SK-N-SH (cell line): ENCODE data around the gene ENPP5. TPM values are rescaled to one million over a fixed set of nuclear protein-coding genes. Genes with fewer than 3 reads are reported as not detected.
"Not testable (repeated sequence)": the region's sequence is repeated elsewhere in the genome, so short reads cannot be mapped to it uniquely, and the experiment has no call there.

Source experiments
- CTCF ChIA-PET: fragments of 300-600, 350-600 bp; formaldehyde crosslinking; extraction: SDS; loops from one replicate; lab custom pipeline; 2021; lab: Yijun Ruan, JAX
- POLR2A ChIA-PET: fragments of 350-600 bp; sonication (Branson Sonifier 250); formaldehyde crosslinking; extraction: SDS; loops from one replicate; lab custom pipeline; 2020; ENCODE audit warnings: antibody characterized with exemption, inconsistent platforms; lab: Yijun Ruan, JAX
- DNase-seq: peaks from one replicate; pipeline ENCODE4 v3.0.0; 2012
- H2AFZ ChIP-seq: fragments of 200-600 bp; sonication (generic); 2 replicates; pipeline ENCODE4 v1.8.1; 2016; ENCODE audit warnings: antibody characterized with exemption, mild to moderate bottlenecking, low read depth
- H3F3A ChIP-seq: fragments of 200-600 bp; sonication (generic); replicated peaks from 2 replicates; pipeline ENCODE3; 2016; ENCODE audit warnings: antibody characterized with exemption, mild to moderate bottlenecking; ENCODE audit not compliant: insufficient read depth
- H3K27ac ChIP-seq, 2 experiments: fragments of 200-500 bp in 1 of 2; fragments of 200-600 bp in 1 of 2; sonication (Bioruptor generic) in 1 of 2; sonication (generic), shearing (Covaris generic) in 1 of 2; 2 replicates each; pipeline versions ENCODE4 v1.5.1 to v1.6.1; 2014 to 2016; ENCODE audit warnings: low read depth in 2 of 2, inconsistent platforms in 1 of 2, low read length in 1 of 2, mild to moderate bottlenecking in 1 of 2, mixed read lengths in 1 of 2
- H3K27me3 ChIP-seq: fragments of 200-600 bp; sonication (generic), shearing (Covaris generic); 2 replicates; pipeline ENCODE4 v1.6.1; 2016; ENCODE audit warnings: mixed run types; ENCODE audit not compliant: insufficient read depth
- H3K36me3 ChIP-seq, 2 experiments: fragments of 200-500 bp in 1 of 2; fragments of 200-600 bp in 1 of 2; sonication (Bioruptor generic) in 1 of 2; sonication (generic) in 1 of 2; replicated peaks in 1 of 2; 2 replicates each; pipeline versions ENCODE3 to v1.5.1; 2014 to 2016; ENCODE audit warnings: low read length in 1 of 2, mild to moderate bottlenecking in 1 of 2; ENCODE audit not compliant: insufficient read depth in 2 of 2, control insufficient read depth in 1 of 2
- H3K4me1 ChIP-seq, 2 experiments: fragments of 200-500 bp in 1 of 2; fragments of 200-600 bp in 1 of 2; sonication (Bioruptor generic) in 1 of 2; sonication (generic), shearing (Covaris generic) in 1 of 2; 2 replicates each; pipeline versions ENCODE4 v1.5.1 to v1.6.1; 2014 to 2016; ENCODE audit warnings: low read depth in 1 of 2, low read length in 1 of 2, mixed run types in 1 of 2; ENCODE audit not compliant: insufficient read depth in 2 of 2, control insufficient read depth in 1 of 2
- H3K4me2 ChIP-seq: fragments of 200-600 bp; sonication (generic), shearing (Covaris generic); 2 replicates; pipeline ENCODE4 v1.6.1; 2017; ENCODE audit warnings: mixed run types
- H3K4me3 ChIP-seq, 2 experiments: fragments of 200-500 bp in 1 of 2; fragments of 200-600 bp in 1 of 2; sonication (Bioruptor generic) in 1 of 2; sonication (generic), shearing (Covaris generic) in 1 of 2; 2 replicates each; pipeline versions ENCODE4 v1.5.1 to v1.8.1; 2014 to 2016; ENCODE audit warnings: low read depth in 2 of 2, inconsistent platforms in 1 of 2, low read length in 1 of 2, mild to moderate bottlenecking in 1 of 2, mixed read lengths in 1 of 2, moderate library complexity in 1 of 2
- H3K79me2 ChIP-seq: fragments of 200-600 bp; sonication (generic); 2 replicates; pipeline ENCODE4 v1.8.1; 2017; ENCODE audit warnings: mild to moderate bottlenecking; ENCODE audit not compliant: insufficient read depth
- H3K9ac ChIP-seq: fragments of 200-600 bp; sonication (generic); 2 replicates; pipeline ENCODE4 v1.6.1; 2017; ENCODE audit warnings: mixed run types
- H3K9me2 ChIP-seq: fragments of 200-600 bp; sonication (generic); 2 replicates; pipeline ENCODE4 v1.6.1; 2017; ENCODE audit warnings: mixed run types
- H3K9me3 ChIP-seq: fragments of 200-600 bp; sonication (generic); 2 replicates; pipeline ENCODE4 v1.6.1; 2017; ENCODE audit warnings: mixed run types, mild to moderate bottlenecking, moderate library complexity
- H4K20me1 ChIP-seq: fragments of 200-600 bp; sonication (generic); 2 replicates; pipeline ENCODE4 v1.6.1; 2017; ENCODE audit warnings: mild to moderate bottlenecking, mixed run types; ENCODE audit not compliant: insufficient read depth
- EP300 ChIP-seq, 2 experiments: IDR thresholded peaks; 2 replicates each; pipeline versions ENCODE4 v1.4.0 to v1.6.1; 2012; ENCODE audit warnings: borderline replicate concordance in 1 of 2, low read depth in 1 of 2, low read length in 1 of 2
- FOXJ3 ChIP-seq: sonication (generic); formaldehyde crosslinking; IDR thresholded peaks from 2 replicates; pipeline ENCODE4 v1.5.1; 2020; ENCODE audit warnings: mild to moderate bottlenecking, missing genetic modification reagents
- FOXM1 ChIP-seq: IDR thresholded peaks from 2 replicates; pipeline ENCODE4 v1.4.0; 2012; ENCODE audit warnings: low read depth, mild to moderate bottlenecking
- GABPA ChIP-seq: IDR thresholded peaks from 2 replicates; pipeline ENCODE4 v1.4.0; 2012; ENCODE audit warnings: low read depth, mild to moderate bottlenecking
- GATA2 ChIP-seq: sonication (generic); formaldehyde crosslinking; IDR thresholded peaks from 2 replicates; pipeline ENCODE4 v1.5.0; 2020; ENCODE audit warnings: mild to moderate bottlenecking, missing genetic modification reagents
- JUND ChIP-seq: IDR thresholded peaks from 2 replicates; pipeline ENCODE4 v1.4.0; 2012
- NFIC ChIP-seq: IDR thresholded peaks from 2 replicates; pipeline ENCODE4 v1.4.0; 2012; ENCODE audit warnings: borderline replicate concordance
- NRF1 ChIP-seq: IDR thresholded peaks from 2 replicates; pipeline ENCODE4 v1.6.1; 2012; ENCODE audit warnings: low read depth, mild to moderate bottlenecking, low read length
- RCOR1 ChIP-seq: fragments of 150-350 bp; IDR thresholded peaks from 2 replicates; pipeline ENCODE4 v1.6.1; 2017; ENCODE audit warnings: antibody characterized with exemption, low read length
- RXRA ChIP-seq: IDR thresholded peaks from 2 replicates; pipeline ENCODE4 v1.4.0; 2012; ENCODE audit warnings: low read depth, mild to moderate bottlenecking, borderline replicate concordance
- SIN3A ChIP-seq: IDR thresholded peaks from 2 replicates; pipeline ENCODE4 v1.6.1; 2012; ENCODE audit warnings: low read depth, mild to moderate bottlenecking, low read length, moderate library complexity, borderline replicate concordance
- SMC3 ChIP-seq: IDR thresholded peaks from 2 replicates; pipeline ENCODE4 v1.6.1; 2012; ENCODE audit warnings: low read depth, low read length, improper control_type of control experiment
- WGBS: methylation state at CpG from one replicate; pipeline ENCODE4 v1.1.6; 2017; ENCODE audit warnings: low lambda C conversion rate; 5-methylcytosine and 5-hydroxymethylcytosine counted together
- polyA plus RNA-seq, 3 experiments: library from polyadenylated mRNA; depleted of rRNA; stranded (reverse); fragments of >200 nt; gene quantifications; 2 replicates each; pipeline ENCODE4 v1.2.3, GENCODE V29; 2012
- TF ChIP-seq, protein P1 (sequence below): IDR thresholded peaks from 2 replicates; pipeline ENCODE4 v1.6.1; 2012; ENCODE audit warnings: mild to moderate bottlenecking, low read depth, low read length, moderate library complexity
- TF ChIP-seq, protein P2 (sequence below): IDR thresholded peaks from 2 replicates; pipeline ENCODE4 v1.4.0; 2012; ENCODE audit warnings: low read depth

Gene ENPP5
- polyA plus RNA-seq, 1 of the 3 experiments (the other 2 are of a cell fraction): not detected

DNA sequence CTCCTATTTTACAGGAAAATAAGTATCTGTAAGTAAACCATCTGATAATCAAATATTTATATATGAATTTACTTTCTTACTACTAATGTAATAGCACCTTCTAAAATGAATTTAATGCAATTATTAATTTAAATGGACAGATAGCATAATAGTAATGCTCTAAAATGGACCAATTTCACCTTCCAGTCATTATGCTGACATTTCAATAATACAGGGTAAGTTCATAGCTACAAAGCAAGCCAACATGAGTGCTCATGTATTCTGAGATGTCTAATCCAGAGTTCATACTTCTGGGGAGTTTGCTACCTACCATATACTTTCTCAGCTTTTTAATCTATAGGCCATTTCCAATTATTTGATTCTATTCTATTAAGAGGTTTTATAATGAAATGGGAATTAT is 11.6 kb downstream of the ENPP5 start:
- no peak overlapping the region for H3K4me3 ChIP-seq
- no peaks in the 10 kb centered on the region for H3K36me3 ChIP-seq
- H3K4me1 ChIP-seq: no peaks in the 10 kb centered on the region
- no peak overlapping the region for H2AFZ ChIP-seq
- no peak overlapping the region for H3K27ac ChIP-seq
- no peak for DNase-seq
- CTCF ChIA-PET: interaction anchor here (1.3 kb wide), 1 partner anchor 14 kb away, joined by 4 read pairs; no protein-coding TSS in a partner anchor
- no peaks in the 10 kb centered on the region for H4K20me1 ChIP-seq
- no peaks in the 10 kb centered on the region for H3F3A ChIP-seq
- H3K4me2 ChIP-seq: no peak overlapping the region
- H3K9me3 ChIP-seq: no peaks in the 10 kb centered on the region
- TF ChIP-seq, protein P1, sequence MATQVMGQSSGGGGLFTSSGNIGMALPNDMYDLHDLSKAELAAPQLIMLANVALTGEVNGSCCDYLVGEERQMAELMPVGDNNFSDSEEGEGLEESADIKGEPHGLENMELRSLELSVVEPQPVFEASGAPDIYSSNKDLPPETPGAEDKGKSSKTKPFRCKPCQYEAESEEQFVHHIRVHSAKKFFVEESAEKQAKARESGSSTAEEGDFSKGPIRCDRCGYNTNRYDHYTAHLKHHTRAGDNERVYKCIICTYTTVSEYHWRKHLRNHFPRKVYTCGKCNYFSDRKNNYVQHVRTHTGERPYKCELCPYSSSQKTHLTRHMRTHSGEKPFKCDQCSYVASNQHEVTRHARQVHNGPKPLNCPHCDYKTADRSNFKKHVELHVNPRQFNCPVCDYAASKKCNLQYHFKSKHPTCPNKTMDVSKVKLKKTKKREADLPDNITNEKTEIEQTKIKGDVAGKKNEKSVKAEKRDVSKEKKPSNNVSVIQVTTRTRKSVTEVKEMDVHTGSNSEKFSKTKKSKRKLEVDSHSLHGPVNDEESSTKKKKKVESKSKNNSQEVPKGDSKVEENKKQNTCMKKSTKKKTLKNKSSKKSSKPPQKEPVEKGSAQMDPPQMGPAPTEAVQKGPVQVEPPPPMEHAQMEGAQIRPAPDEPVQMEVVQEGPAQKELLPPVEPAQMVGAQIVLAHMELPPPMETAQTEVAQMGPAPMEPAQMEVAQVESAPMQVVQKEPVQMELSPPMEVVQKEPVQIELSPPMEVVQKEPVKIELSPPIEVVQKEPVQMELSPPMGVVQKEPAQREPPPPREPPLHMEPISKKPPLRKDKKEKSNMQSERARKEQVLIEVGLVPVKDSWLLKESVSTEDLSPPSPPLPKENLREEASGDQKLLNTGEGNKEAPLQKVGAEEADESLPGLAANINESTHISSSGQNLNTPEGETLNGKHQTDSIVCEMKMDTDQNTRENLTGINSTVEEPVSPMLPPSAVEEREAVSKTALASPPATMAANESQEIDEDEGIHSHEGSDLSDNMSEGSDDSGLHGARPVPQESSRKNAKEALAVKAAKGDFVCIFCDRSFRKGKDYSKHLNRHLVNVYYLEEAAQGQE: no peak
- TF ChIP-seq FOXM1: no peak
- no peak for TF ChIP-seq EP300 (IDR thresholded peaks at IDR 0.05; ENCODE audit: borderline replicate concordance in 1 of 2, low read depth in 1 of 2, low read length in 1 of 2)
- no peak for TF ChIP-seq NFIC
- no peak for TF ChIP-seq GATA2 (CRISPR knock-in tag)
- no peak for TF ChIP-seq NRF1
- no peak for TF ChIP-seq GABPA
- TF ChIP-seq, all 33 proteins: peak for 0
- Histone ChIP-seq H3K27me3 (no peaks in the 10 kb centered on the region), H3K79me2 (no peaks in the 10 kb centered on the region), H3K9ac (no peak overlapping the region), H3K9me2 (no peaks in the 10 kb centered on the region)
- POLR2A ChIA-PET: no interaction called here

DNA sequence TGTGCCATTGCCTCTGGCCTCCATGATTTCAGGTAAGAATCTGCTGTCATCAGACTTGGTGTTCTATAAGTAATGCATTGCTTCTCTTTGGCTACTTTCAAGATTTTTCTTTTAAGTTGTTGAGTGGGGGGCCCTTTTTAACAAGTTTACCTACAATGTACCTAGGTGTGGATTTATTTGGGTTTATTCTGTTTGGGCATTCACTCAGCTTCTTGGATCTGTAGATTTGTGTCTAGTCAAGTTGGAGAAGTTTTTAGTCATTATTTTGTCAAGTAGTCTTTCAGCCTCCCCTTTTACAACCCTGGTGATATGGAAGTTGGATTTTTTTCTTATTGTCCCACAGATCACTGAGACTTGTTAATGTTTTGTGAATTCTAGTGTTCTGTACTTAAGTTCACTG is 14.1 kb downstream of the ENPP5 start:
- Histone ChIP-seq H2AFZ (no peak overlapping the region), H4K20me1 (no peaks in the 10 kb centered on the region), H3K4me3 (no peak overlapping the region), H3F3A (no peaks in the 10 kb centered on the region), H3K9me3 (no peaks in the 10 kb centered on the region), H3K4me2 (no peak overlapping the region), H3K36me3 (no peaks in the 10 kb centered on the region), H3K27me3 (no peaks in the 10 kb centered on the region), H3K4me1 (no peaks in the 10 kb centered on the region), H3K27ac (no peak overlapping the region), H3K9ac (no peak overlapping the region), H3K9me2 (no peaks in the 10 kb centered on the region), H3K79me2 (no peaks in the 10 kb centered on the region)
- TF ChIP-seq RXRA: no peak
- TF ChIP-seq SMC3: no peak
- no peak for TF ChIP-seq RCOR1
- TF ChIP-seq GATA2 (CRISPR knock-in tag): no peak
- no peak for TF ChIP-seq SIN3A
- no peak for TF ChIP-seq FOXJ3
- TF ChIP-seq, protein P2, sequence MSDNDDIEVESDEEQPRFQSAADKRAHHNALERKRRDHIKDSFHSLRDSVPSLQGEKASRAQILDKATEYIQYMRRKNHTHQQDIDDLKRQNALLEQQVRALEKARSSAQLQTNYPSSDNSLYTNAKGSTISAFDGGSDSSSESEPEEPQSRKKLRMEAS: no peak
- TF ChIP-seq JUND: no peak
- DNase-seq: no peak
- POLR2A ChIA-PET: no interaction called here
- CTCF ChIA-PET: no interaction called here

DNA sequence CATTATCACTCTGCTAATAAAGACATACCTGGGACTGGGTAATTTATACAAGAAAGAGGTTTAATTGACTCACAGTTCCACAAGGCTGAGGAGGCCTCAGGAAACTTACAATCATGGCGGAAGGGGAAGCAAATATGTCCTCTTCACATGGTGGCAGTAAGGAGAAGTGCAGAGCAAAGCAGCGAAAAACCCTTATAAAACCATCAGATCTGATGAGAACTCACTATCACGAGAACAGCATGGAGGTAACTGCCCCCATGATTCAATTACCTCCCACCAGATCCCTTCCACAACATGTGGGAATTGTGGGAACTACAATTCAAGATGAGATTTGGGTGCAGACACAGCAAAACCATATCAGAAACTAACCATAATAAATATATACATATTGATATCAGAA is 21.7 kb downstream of the ENPP5 start:
- not testable (repeated sequence) for H3K79me2 ChIP-seq, H3K27ac ChIP-seq

More for the DNA sequence above, 21.7 kb downstream of the ENPP5 start:
- H3K9ac ChIP-seq, H2AFZ ChIP-seq, CTCF ChIA-PET, H3F3A ChIP-seq, H3K9me3 ChIP-seq, H4K20me1 ChIP-seq, DNase-seq, H3K27me3 ChIP-seq, H3K36me3 ChIP-seq, H3K4me2 ChIP-seq, POLR2A ChIA-PET, H3K9me2 ChIP-seq, H3K4me1 ChIP-seq, H3K4me3 ChIP-seq: not testable (repeated sequence)
- 0% methylated on average over 3 of the region's 3 CpGs for WGBS
